WTC11 (cell line): Measurements from ENCODE around the gene ITGA1. TPM values are rescaled to one million over a fixed set of nuclear protein-coding genes. Genes with fewer than 3 reads are reported as not detected.

ENCODE experiments used
- ATAC-seq: fragments of 200-7000 bp; cut with Tn5 transposase; 2 replicates; pipeline ENCODE4 v1.10.0; 2021; ENCODE audit warnings: mild to moderate bottlenecking, moderate library complexity
- CTCF ChIA-PET: fragments of 300-600 bp; sonication (Branson Sonifier 250); formaldehyde crosslinking; loops from one replicate; lab custom pipeline; 2021; ENCODE audit warnings: antibody characterized with exemption; lab: Charles Lee
- POLR2A ChIA-PET: fragments of 350-600 bp; sonication (Branson Sonifier 250); formaldehyde crosslinking; loops from one replicate; lab custom pipeline; 2021; ENCODE audit warnings: antibody characterized with exemption; lab: Charles Lee
- DNase-seq: peaks from one replicate; pipeline ENCODE4 v3.0.0; 2021; ENCODE audit warnings: low spot score
- H3K27ac Mint-ChIP-seq: 2 replicates; pipeline ENCODE4 v1.8.0; 2021; ENCODE audit warnings: mixed read lengths
- H3K27me3 Mint-ChIP-seq: 2 replicates; pipeline ENCODE4 v1.8.0; 2021; ENCODE audit warnings: low read depth, mild to moderate bottlenecking, moderate library complexity, mixed read lengths
- H3K36me3 Mint-ChIP-seq: 2 replicates; pipeline ENCODE4 v1.8.0; 2021; ENCODE audit warnings: mixed read lengths
- H3K4me1 Mint-ChIP-seq: 2 replicates; pipeline ENCODE4 v1.8.0; 2022; ENCODE audit warnings: mixed read lengths
- H3K4me3 Mint-ChIP-seq: 2 replicates; pipeline ENCODE4 v1.8.0; 2021; ENCODE audit warnings: mild to moderate bottlenecking, moderate library complexity, mixed read lengths
- H3K9me3 Mint-ChIP-seq: 2 replicates; pipeline ENCODE4 v1.8.0; 2021; ENCODE audit warnings: mixed read lengths
- E2F4 ChIP-seq: sonication (generic); formaldehyde crosslinking; IDR thresholded peaks from 2 replicates; pipeline ENCODE4 v1.8.1; 2022; ENCODE audit warnings: low read depth, mild to moderate bottlenecking, moderate library complexity, missing genetic modification reagents, borderline replicate concordance
- FOXP1 ChIP-seq: sonication (generic); formaldehyde crosslinking; IDR thresholded peaks from 2 replicates; pipeline ENCODE4 v1.8.0; 2022; ENCODE audit warnings: missing genetic modification reagents, mild to moderate bottlenecking, moderate library complexity, borderline replicate concordance
- MLX ChIP-seq: sonication (generic); formaldehyde crosslinking; IDR thresholded peaks from 2 replicates; pipeline ENCODE4 v1.8.1; 2023; ENCODE audit warnings: mild to moderate bottlenecking, missing genetic modification reagents, moderate library complexity
- MXD4 ChIP-seq: fragments of 250-450 bp; sonication (Bioruptor Pico); IDR thresholded peaks from 2 replicates; pipeline ENCODE4 v1.8.0; 2021; ENCODE audit warnings: mild to moderate bottlenecking, moderate library complexity, borderline replicate concordance
- NFE2L1 ChIP-seq: sonication (generic); formaldehyde crosslinking; IDR thresholded peaks from 2 replicates; pipeline ENCODE4 v1.8.1; 2023; ENCODE audit warnings: missing genetic modification reagents
- NFYB ChIP-seq: sonication (generic); formaldehyde crosslinking; conservative IDR thresholded peaks from 2 replicates; pipeline ENCODE4 v1.8.0; 2022; ENCODE audit warnings: low read depth, missing genetic modification reagents
- RELA ChIP-seq: sonication (generic); formaldehyde crosslinking; IDR thresholded peaks from 2 replicates; pipeline ENCODE4 v1.8.1; 2022; ENCODE audit warnings: missing genetic modification reagents, mild to moderate bottlenecking, borderline replicate concordance
- SOX15 ChIP-seq: fragments of 250-450 bp; sonication (Bioruptor Pico); IDR thresholded peaks from 2 replicates; pipeline ENCODE4 v1.9.0; 2021; ENCODE audit warnings: mild to moderate bottlenecking
- STAT6 ChIP-seq: sonication (generic); formaldehyde crosslinking; conservative IDR thresholded peaks from 2 replicates; pipeline ENCODE4 v1.8.1; 2023; ENCODE audit warnings: mild to moderate bottlenecking, low read depth, missing genetic modification reagents, moderate library complexity
- ZMAT4 ChIP-seq: fragments of 250-450 bp; sonication (Bioruptor Pico); IDR thresholded peaks from 2 replicates; pipeline ENCODE4 v1.9.0; 2021; ENCODE audit warnings: mild to moderate bottlenecking
- ZNF121 ChIP-seq: sonication (generic); formaldehyde crosslinking; IDR thresholded peaks from 2 replicates; pipeline ENCODE4 v1.8.0; 2023; ENCODE audit warnings: missing genetic modification reagents
- ZNF138 ChIP-seq: sonication (generic); formaldehyde crosslinking; conservative IDR thresholded peaks from 2 replicates; pipeline ENCODE4 v1.8.1; 2022; ENCODE audit warnings: mild to moderate bottlenecking, moderate library complexity, missing genetic modification reagents
- ZNF219 ChIP-seq: sonication (generic); formaldehyde crosslinking; IDR thresholded peaks from 2 replicates; pipeline ENCODE4 v1.8.0; 2023; ENCODE audit warnings: missing genetic modification reagents, mild to moderate bottlenecking, borderline replicate concordance
- ZNF232 ChIP-seq: sonication (generic); formaldehyde crosslinking; IDR thresholded peaks from 2 replicates; pipeline ENCODE4 v1.8.0; 2022; ENCODE audit warnings: mild to moderate bottlenecking, missing genetic modification reagents
- ZNF317 ChIP-seq: sonication (generic); formaldehyde crosslinking; IDR thresholded peaks from 2 replicates; pipeline ENCODE4 v1.8.1; 2023; ENCODE audit warnings: low read depth, mild to moderate bottlenecking, moderate library complexity, missing genetic modification reagents, borderline replicate concordance
- ZNF423 ChIP-seq: fragments of 250-450 bp; sonication (Bioruptor Pico); IDR thresholded peaks from 2 replicates; pipeline ENCODE4 v2.1.2; 2022; ENCODE audit warnings: mild to moderate bottlenecking, moderate library complexity
- ZNF532 ChIP-seq: fragments of 250-450 bp; sonication (Bioruptor Pico); IDR thresholded peaks from 2 replicates; pipeline ENCODE4 v1.9.0; 2021; ENCODE audit warnings: mild to moderate bottlenecking, borderline replicate concordance
- total RNA-seq: library from RNA; stranded (reverse); gene quantifications from 3 replicates; pipeline ENCODE4 v1.2.3, GENCODE V29; 2021

Gene ITGA1
- total RNA-seq, 1 experiment from 2014 or later: 6.5 TPM

- TF ChIP-seq STAT6 (CRISPR knock-in tag): no peak
Measured at GRCh38 chr5:52867809-52868208, 80.1 kb downstream of the ITGA1 start (continued).

- H3K9me3 Mint-ChIP-seq: no peaks in the 10 kb centered on the region
- ChIA-PET POLR2A (no interaction called here), CTCF (interaction anchor here (0.6 to 2.1 kb wide), 3 partner anchors 26 to 75 kb away, joined by 3 to 6 read pairs (median 3); no protein-coding TSS in a partner anchor)
- no peak overlapping the region for H3K27ac Mint-ChIP-seq
- no peak overlapping the region for H3K4me3 Mint-ChIP-seq
- no peaks in the 10 kb centered on the region for H3K27me3 Mint-ChIP-seq
- TF ChIP-seq ZNF219 (CRISPR knock-in tag) (no peak), RELA (CRISPR knock-in tag) (no peak), ZNF423 (CRISPR knock-in tag) (no peak), ZNF532 (CRISPR knock-in tag) (no peak), FOXP1 (no peak), ZNF317 (CRISPR knock-in tag) (no peak), MXD4 (CRISPR knock-in tag) (no peak), ZMAT4 (no peak), NFYB (CRISPR knock-in tag) (no peak), SOX15 (CRISPR knock-in tag) (no peak), ZNF138 (CRISPR knock-in tag) (no peak), ZNF232 (no peak), MLX (CRISPR knock-in tag) (no peak), NFE2L1 (CRISPR knock-in tag) (no peak), E2F4 (CRISPR knock-in tag) (no peak), ZNF121 (CRISPR knock-in tag) (no peak)
- H3K36me3 Mint-ChIP-seq: no peaks in the 10 kb centered on the region
- DNase-seq (no peak), ATAC-seq (no peak)
- peaks cover 5% of the 10 kb centered on the region for H3K4me1 Mint-ChIP-seq
Measured at GRCh38 chr5:52868417-52868816, 80.7 kb downstream of the ITGA1 start.
